ENCODE data around the gene AP1M1. TPM values are rescaled to one million over a fixed set of nuclear protein-coding genes. Genes with fewer than 3 reads are reported as not detected.

Gene AP1M1
- polyA plus RNA-seq, 3 donors: 103 to 134 (median 133) TPM

DNA sequence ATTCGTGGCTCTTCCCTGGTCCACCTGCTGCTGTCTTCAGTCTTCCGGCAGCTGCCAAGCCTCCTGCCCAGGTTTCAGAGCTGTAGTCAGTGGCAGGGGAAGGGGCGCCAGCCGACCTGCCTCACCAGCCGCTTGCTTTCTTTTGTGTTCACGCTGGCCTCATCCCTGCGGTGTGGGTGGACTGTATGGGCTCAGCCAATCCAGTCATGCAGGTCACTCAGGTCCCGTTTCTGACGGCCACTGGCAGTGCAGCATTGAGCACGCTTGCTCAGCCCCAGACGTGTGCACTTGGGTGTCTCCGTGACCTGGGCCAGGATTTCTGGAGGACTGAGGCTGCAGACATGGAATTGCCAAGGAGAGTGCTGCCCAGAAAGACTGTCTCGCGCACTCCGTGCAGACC is 26.0 kb downstream of the AP1M1 start:
- H3K79me2 ChIP-seq (ENCODE audit: insufficient read depth, low read length): peaks cover 44% of the 10 kb centered on the region

DNA sequence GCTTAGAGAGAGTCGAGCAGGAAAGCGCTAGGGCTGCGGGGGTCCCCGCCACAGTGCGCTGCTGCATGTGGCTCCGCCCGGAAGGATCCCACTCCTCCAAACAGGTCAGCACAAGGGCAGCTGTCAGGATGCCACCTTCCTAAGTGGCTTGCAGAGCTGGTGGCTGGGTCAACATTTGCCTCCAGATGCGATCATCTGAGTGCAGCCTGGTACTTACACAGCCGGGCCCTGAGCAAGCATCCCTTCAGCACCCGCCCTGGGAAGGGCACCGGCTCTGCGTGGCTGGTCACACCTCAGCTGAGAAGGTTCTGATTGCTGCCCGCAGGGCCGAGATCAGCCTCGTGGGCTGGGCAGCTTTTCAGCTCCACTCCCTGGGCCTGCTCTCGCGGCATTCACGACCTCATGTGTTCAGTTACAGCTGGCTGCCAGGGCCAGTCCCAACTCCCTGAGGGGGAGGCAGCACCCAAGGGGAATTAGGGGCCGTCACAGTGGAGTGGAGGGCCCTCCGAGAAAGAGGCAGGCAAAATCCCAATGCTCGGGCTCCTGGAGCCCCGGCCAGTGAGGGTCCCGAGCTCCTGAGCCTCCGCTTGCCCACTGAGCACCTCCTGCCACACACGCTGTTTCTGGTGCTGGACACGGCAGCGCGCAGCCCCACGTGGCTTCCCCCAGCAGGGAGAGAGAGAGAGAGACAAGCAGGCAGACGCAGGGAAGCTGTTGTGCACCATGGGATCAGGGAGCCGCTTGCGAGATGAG is 26.8 kb downstream of the AP1M1 start:
- Histone ChIP-seq H4K20me1 (ENCODE audit: insufficient read depth, low read length) (peaks cover 17% of the 10 kb centered on the region), H3K4me2 (replicated peaks; ENCODE audit: extremely low read depth, low read length, poor library complexity, severe bottlenecking) (no peak overlapping the region), H2AFZ (ENCODE audit: insufficient read depth, low read depth, low read length, poor library complexity, severe bottlenecking) (no peak overlapping the region), H3K4me3 (replicated peaks in 1 of 3; ENCODE audit: low read depth in 2 of 3, low read length in 3 of 3) (no peak overlapping the region), H3K4me1 (ENCODE audit: control insufficient read depth in 1 of 2, insufficient read depth in 2 of 2, low read length in 2 of 2) (no peaks in the 10 kb centered on the region), H3K9me3 (replicated peaks in 1 of 2; ENCODE audit: control insufficient read depth in 1 of 2, insufficient read depth in 1 of 2, low read length in 2 of 2) (peaks cover 25 to 26% of the 10 kb centered on the region in 2 donors), H3K27ac (ENCODE audit: low read depth in 1 of 2, low read length in 2 of 2) (no peak overlapping the region), H3K79me2 (ENCODE audit: insufficient read depth, low read length) (peaks cover 42% of the 10 kb centered on the region), H3K9ac (ENCODE audit: insufficient read depth, low read length, poor library complexity, severe bottlenecking) (no peak overlapping the region), H3K36me3 (replicated peaks in 1 of 2; ENCODE audit: control insufficient read depth in 1 of 2, insufficient read depth in 2 of 2, low read length in 2 of 2) (peaks cover 93 to 100% of the 10 kb centered on the region in 2 donors), H3K27me3 (ENCODE audit: control insufficient read depth in 2 of 2, insufficient read depth in 2 of 2, low read length in 2 of 2) (no peaks in the 10 kb centered on the region)
- Mint-ChIP-seq H3K4me1 (no peaks in the 10 kb centered on the region), H3K9me3 (peaks cover 19 to 31% (median 26%) of the 10 kb centered on the region in 7 donors), H3K36me3 (peaks cover 73 to 97% of the 10 kb centered on the region in 2 donors), H3K4me3 (no peak overlapping the region), H3K27me3 (ENCODE audit: low read depth in 3 of 3) (peaks cover 0 to 2% (median 0%) of the 10 kb centered on the region in 3 donors), H3K27ac (peak overlapping the region in 1 of 7 donors; percentile 44)
- intact Hi-C loops (cut with micrococcal nuclease): no loop called here
- 94% methylated on average over 28 of the region's 32 CpGs for WGBS (ENCODE audit: insufficient coverage)
- no peak for DNase-seq
- TF ChIP-seq, protein P1, sequence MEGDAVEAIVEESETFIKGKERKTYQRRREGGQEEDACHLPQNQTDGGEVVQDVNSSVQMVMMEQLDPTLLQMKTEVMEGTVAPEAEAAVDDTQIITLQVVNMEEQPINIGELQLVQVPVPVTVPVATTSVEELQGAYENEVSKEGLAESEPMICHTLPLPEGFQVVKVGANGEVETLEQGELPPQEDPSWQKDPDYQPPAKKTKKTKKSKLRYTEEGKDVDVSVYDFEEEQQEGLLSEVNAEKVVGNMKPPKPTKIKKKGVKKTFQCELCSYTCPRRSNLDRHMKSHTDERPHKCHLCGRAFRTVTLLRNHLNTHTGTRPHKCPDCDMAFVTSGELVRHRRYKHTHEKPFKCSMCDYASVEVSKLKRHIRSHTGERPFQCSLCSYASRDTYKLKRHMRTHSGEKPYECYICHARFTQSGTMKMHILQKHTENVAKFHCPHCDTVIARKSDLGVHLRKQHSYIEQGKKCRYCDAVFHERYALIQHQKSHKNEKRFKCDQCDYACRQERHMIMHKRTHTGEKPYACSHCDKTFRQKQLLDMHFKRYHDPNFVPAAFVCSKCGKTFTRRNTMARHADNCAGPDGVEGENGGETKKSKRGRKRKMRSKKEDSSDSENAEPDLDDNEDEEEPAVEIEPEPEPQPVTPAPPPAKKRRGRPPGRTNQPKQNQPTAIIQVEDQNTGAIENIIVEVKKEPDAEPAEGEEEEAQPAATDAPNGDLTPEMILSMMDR (IDR thresholded peaks at IDR 0.05): no peak

More for the DNA sequence above, 26.0 kb downstream of the AP1M1 start:
- WGBS (ENCODE audit: insufficient coverage): 87% methylated on average over 12 of the region's 15 CpGs
- intact Hi-C loops (cut with micrococcal nuclease): no loop called here
- Histone ChIP-seq H3K9me3 (replicated peaks in 1 of 2; ENCODE audit: control insufficient read depth in 1 of 2, insufficient read depth in 1 of 2, low read length in 2 of 2) (peaks cover 29% of the 10 kb centered on the region in 2 donors), H3K27me3 (ENCODE audit: control insufficient read depth in 2 of 2, insufficient read depth in 2 of 2, low read length in 2 of 2) (no peaks in the 10 kb centered on the region), H3K27ac (ENCODE audit: low read depth in 1 of 2, low read length in 2 of 2) (no peak overlapping the region), H3K4me2 (replicated peaks; ENCODE audit: extremely low read depth, low read length, poor library complexity, severe bottlenecking) (no peak overlapping the region), H2AFZ (ENCODE audit: insufficient read depth, low read depth, low read length, poor library complexity, severe bottlenecking) (no peak overlapping the region), H4K20me1 (ENCODE audit: insufficient read depth, low read length) (peaks cover 17% of the 10 kb centered on the region), H3K4me3 (replicated peaks in 1 of 3; ENCODE audit: low read depth in 2 of 3, low read length in 3 of 3) (no peak overlapping the region), H3K9ac (ENCODE audit: insufficient read depth, low read length, poor library complexity, severe bottlenecking) (no peak overlapping the region), H3K36me3 (replicated peaks in 1 of 2; ENCODE audit: control insufficient read depth in 1 of 2, insufficient read depth in 2 of 2, low read length in 2 of 2) (peaks cover 89 to 100% of the 10 kb centered on the region in 2 donors), H3K4me1 (ENCODE audit: control insufficient read depth in 1 of 2, insufficient read depth in 2 of 2, low read length in 2 of 2) (no peaks in the 10 kb centered on the region)
- TF ChIP-seq, protein P1 (IDR thresholded peaks at IDR 0.05): no peak
- peaks cover 0 to 2% (median 0%) of the 10 kb centered on the region in 3 donors for H3K27me3 Mint-ChIP-seq (ENCODE audit: low read depth in 3 of 3)
- no peaks in the 10 kb centered on the region for H3K4me1 Mint-ChIP-seq
- peaks cover 24 to 39% (median 33%) of the 10 kb centered on the region in 7 donors for H3K9me3 Mint-ChIP-seq
- H3K36me3 Mint-ChIP-seq: peaks cover 72 to 98% of the 10 kb centered on the region in 2 donors
- no peak for DNase-seq
- no peak overlapping the region for H3K4me3 Mint-ChIP-seq
- no peak overlapping the region for H3K27ac Mint-ChIP-seq
